DMS79 treated with DMSO at 0.1 percent for 48 hours (cell line): ENCODE measurements around the gene GUCY2F.

Experiments
- DNase-seq: peaks from one replicate; lab custom pipeline; 2025; lab: John Stamatoyannopoulos, UW

GUCY2F gene

GRCh38 chrX:109393859-109394258, 88.0 kb downstream of the GUCY2F start:
- DNase-seq, result no peak

GRCh38 chrX:109392895-109393294, 89.0 kb downstream of the GUCY2F start:
- DNase-seq, result no peak

GRCh38 chrX:109390556-109390955, 91.3 kb downstream of the GUCY2F start:
- DNase-seq, result no peak

GRCh38 chrX:109389917-109390316, 92.0 kb downstream of the GUCY2F start:
- no peak for DNase-seq

- DNase-seq, result no peak
These were observed 97.2 kb downstream of the GUCY2F start for GRCh38 chrX:109384699-109385098.

- DNase-seq, result no peak
These were observed 99.6 kb downstream of the GUCY2F start for GRCh38 chrX:109382332-109382731.

- DNase-seq, result no peak
These were observed 103.6 kb downstream of the GUCY2F start for GRCh38 chrX:109378281-109378680.

- DNase-seq, result no peak
These were observed 107.5 kb downstream of the GUCY2F start for GRCh38 chrX:109374262-109374960.

- DNase-seq, result no peak
These were observed 108.4 kb downstream of the GUCY2F start for GRCh38 chrX:109373468-109373867.

- DNase-seq, result no peak
These were observed 109.2 kb downstream of the GUCY2F start for GRCh38 chrX:109372716-109373115.

GRCh38 chrX:109372291-109372690, 109.6 kb downstream of the GUCY2F start:
- DNase-seq, result no peak

- no peak for DNase-seq
These were observed 119.8 kb downstream of the GUCY2F start for GRCh38 chrX:109362101-109362500.

- DNase-seq, result no peak
These were observed 121.6 kb downstream of the GUCY2F start for GRCh38 chrX:109360301-109360700.

- DNase-seq, result no peak
These were observed 124.2 kb downstream of the GUCY2F start for GRCh38 chrX:109357706-109358105.

- DNase-seq, result no peak
These were observed 125.2 kb downstream of the GUCY2F start for GRCh38 chrX:109356684-109357083.

- DNase-seq, result no peak
These were observed 129.8 kb downstream of the GUCY2F start for GRCh38 chrX:109352066-109352588.

- no peak for DNase-seq
These were observed 130.3 kb downstream of the GUCY2F start for GRCh38 chrX:109351557-109351956.

- DNase-seq, result no peak
These were observed 131.3 kb downstream of the GUCY2F start for GRCh38 chrX:109350551-109350950.

GRCh38 chrX:109350051-109350450, 131.8 kb downstream of the GUCY2F start:
- DNase-seq, result no peak

- DNase-seq, result no peak
These were observed 134.3 kb downstream of the GUCY2F start for GRCh38 chrX:109347632-109348031.

GRCh38 chrX:109346491-109346890, 135.4 kb downstream of the GUCY2F start:
- no peak for DNase-seq

- no peak for DNase-seq
These were observed 136.0 kb downstream of the GUCY2F start for GRCh38 chrX:109345856-109346255.

- no peak for DNase-seq
These were observed 137.2 kb downstream of the GUCY2F start for GRCh38 chrX:109344678-109345077.

GRCh38 chrX:109344101-109344500, 137.8 kb downstream of the GUCY2F start:
- no peak for DNase-seq
